Measurements from ENCODE around the gene ASB11. TPM values are rescaled to one million over a fixed set of nuclear protein-coding genes. Genes with fewer than 3 reads are reported as not detected.

ASB11 gene
- polyA plus RNA-seq, 3 donors: not detected

- Histone ChIP-seq H3K27me3 (ENCODE audit: control insufficient read depth in 2 of 2, insufficient read depth in 2 of 2, low read length in 2 of 2) (peaks cover 0 to 7% of the 10 kb centered on the region in 2 donors), H3K9ac (ENCODE audit: insufficient read depth, low read length, poor library complexity, severe bottlenecking) (no peak overlapping the region), H3K4me2 (replicated peaks; ENCODE audit: extremely low read depth, low read length, poor library complexity, severe bottlenecking) (no peak overlapping the region), H3K4me1 (ENCODE audit: control insufficient read depth in 1 of 2, insufficient read depth in 2 of 2, low read length in 2 of 2) (peaks cover 24 to 26% of the 10 kb centered on the region in 2 donors), H3K79me2 (ENCODE audit: insufficient read depth, low read length) (no peaks in the 10 kb centered on the region), H3K36me3 (replicated peaks in 1 of 2; ENCODE audit: control insufficient read depth in 1 of 2, insufficient read depth in 2 of 2, low read length in 2 of 2) (no peaks in the 10 kb centered on the region), H3K4me3 (replicated peaks in 1 of 3; ENCODE audit: low read depth in 2 of 3, low read length in 3 of 3) (no peak overlapping the region), H3K9me3 (replicated peaks in 1 of 2; ENCODE audit: control insufficient read depth in 1 of 2, insufficient read depth in 1 of 2, low read length in 2 of 2) (no peaks in the 10 kb centered on the region), H2AFZ (ENCODE audit: insufficient read depth, low read depth, low read length, poor library complexity, severe bottlenecking) (peak overlapping the region; percentile 11), H3K27ac (ENCODE audit: low read depth in 1 of 2, low read length in 2 of 2) (no peak overlapping the region), H4K20me1 (ENCODE audit: insufficient read depth, low read length) (no peaks in the 10 kb centered on the region)
- peaks cover 0 to 14% (median 0%) of the 10 kb centered on the region in 3 donors for H3K27me3 Mint-ChIP-seq (ENCODE audit: low read depth in 3 of 3)
- H3K36me3 Mint-ChIP-seq: no peaks in the 10 kb centered on the region
- DNase-seq: peak in 2 of 3 donors; percentile 17 to 20
- intact Hi-C loops (cut with micrococcal nuclease): loop anchor here in 1 of 2 donors (5.0 kb wide), 1 partner anchor 37 kb away; the partner anchor contains the start of gene PIGA
- peaks cover 0 to 1% (median 0%) of the 10 kb centered on the region in 7 donors for H3K9me3 Mint-ChIP-seq
- no peak overlapping the region for H3K4me3 Mint-ChIP-seq
- WGBS (ENCODE audit: insufficient coverage): no CpG with 5 or more reads among the region's 4 CpGs
- H3K4me1 Mint-ChIP-seq: peaks cover 29% of the 10 kb centered on the region
- H3K27ac Mint-ChIP-seq: peak overlapping the region in 1 of 7 donors; percentile 27
- TF ChIP-seq CTCF (IDR thresholded peaks at IDR 0.05): peak; percentile 60
These were observed 15.2 kb downstream of the ASB11 start for GRCh38 chrX:15299941-15300851.

- H3K4me3 ChIP-seq (replicated peaks in 1 of 3; ENCODE audit: low read depth in 2 of 3, low read length in 3 of 3): no peak overlapping the region
- peak overlapping the region; percentile 40 for H2AFZ ChIP-seq (ENCODE audit: insufficient read depth, low read depth, low read length, poor library complexity, severe bottlenecking)
- H3K27me3 ChIP-seq (ENCODE audit: control insufficient read depth in 2 of 2, insufficient read depth in 2 of 2, low read length in 2 of 2): peaks cover 0 to 6% of the 10 kb centered on the region in 2 donors
- no peak overlapping the region for H3K4me2 ChIP-seq (replicated peaks; ENCODE audit: extremely low read depth, low read length, poor library complexity, severe bottlenecking)
- H3K27ac ChIP-seq (ENCODE audit: low read depth in 1 of 2, low read length in 2 of 2): no peak overlapping the region
- no peak overlapping the region for H3K9ac ChIP-seq (ENCODE audit: insufficient read depth, low read length, poor library complexity, severe bottlenecking)
- intact Hi-C loops (cut with micrococcal nuclease): no loop called here
- DNase-seq: no peak
- H3K36me3 Mint-ChIP-seq: no peaks in the 10 kb centered on the region
- no peaks in the 10 kb centered on the region for H3K79me2 ChIP-seq (ENCODE audit: insufficient read depth, low read length)
- TF ChIP-seq CTCF (IDR thresholded peaks at IDR 0.05): no peak
- peaks cover 24 to 26% of the 10 kb centered on the region in 2 donors for H3K4me1 ChIP-seq (ENCODE audit: control insufficient read depth in 1 of 2, insufficient read depth in 2 of 2, low read length in 2 of 2)
- 100% methylated on average over 1 of the region's 3 CpGs for WGBS (ENCODE audit: insufficient coverage)
- H3K9me3 ChIP-seq (replicated peaks in 1 of 2; ENCODE audit: control insufficient read depth in 1 of 2, insufficient read depth in 1 of 2, low read length in 2 of 2): no peaks in the 10 kb centered on the region
- peaks cover 29% of the 10 kb centered on the region for H3K4me1 Mint-ChIP-seq
- peaks cover 0 to 14% (median 0%) of the 10 kb centered on the region in 3 donors for H3K27me3 Mint-ChIP-seq (ENCODE audit: low read depth in 3 of 3)
- H3K4me3 Mint-ChIP-seq: peak overlapping the region in 1 of 2 donors; percentile 62
- no peaks in the 10 kb centered on the region for H3K36me3 ChIP-seq (replicated peaks in 1 of 2; ENCODE audit: control insufficient read depth in 1 of 2, insufficient read depth in 2 of 2, low read length in 2 of 2)
- H4K20me1 ChIP-seq (ENCODE audit: insufficient read depth, low read length): no peaks in the 10 kb centered on the region
- peak overlapping the region in 2 of 7 donors; percentile 4 to 36 for H3K27ac Mint-ChIP-seq
- H3K9me3 Mint-ChIP-seq: peaks cover 0 to 1% (median 0%) of the 10 kb centered on the region in 7 donors
These were observed 16.7 kb downstream of the ASB11 start for GRCh38 chrX:15298780-15299179.
